ENCODE data around the gene FYCO1. TPM values are rescaled to one million over a fixed set of nuclear protein-coding genes. Genes with fewer than 3 reads are reported as not detected.

The FYCO1 gene
- polyA plus RNA-seq, 1 experiment, result 14.2 TPM

GRCh38 chr3:45960289-45960688 lies 35.3 kb downstream of the FYCO1 start:
- no peak overlapping the region for H3K4me3 ChIP-seq (ENCODE audit: low read depth, low read length)
- ChIA-PET POLR2A (no interaction called here), CTCF (interaction anchor here (1.1 to 1.6 kb wide), 2 partner anchors 9 to 13 kb away, joined by 4 to 5 read pairs; no protein-coding TSS in a partner anchor)
- TF ChIP-seq CTCF (IDR thresholded peaks at IDR 0.05; ENCODE audit: insufficient read depth, low read depth, low read length), result no peak
- H3K27me3 ChIP-seq (ENCODE audit: control insufficient read depth, insufficient read depth, low read length), result no peaks in the 10 kb centered on the region
- no peak for DNase-seq (ENCODE audit: low read depth)
- H3K36me3 ChIP-seq (ENCODE audit: control insufficient read depth, insufficient read depth, low read length), result peaks cover 40% of the 10 kb centered on the region

GRCh38 chr3:45959201-45959600 lies 36.4 kb downstream of the FYCO1 start:
- H3K27me3 ChIP-seq (ENCODE audit: control insufficient read depth, insufficient read depth, low read length), result no peaks in the 10 kb centered on the region
- no peak for DNase-seq (ENCODE audit: low read depth)
- TF ChIP-seq CTCF (IDR thresholded peaks at IDR 0.05; ENCODE audit: insufficient read depth, low read depth, low read length), result no peak
- CTCF ChIA-PET, result interaction anchor here (0.8 to 1.9 kb wide), 5 partner anchors 8 to 119 kb away, joined by 3 to 8 read pairs (median 5); no protein-coding TSS in a partner anchor
- no peak overlapping the region for H3K4me3 ChIP-seq (ENCODE audit: low read depth, low read length)
- peaks cover 43% of the 10 kb centered on the region for H3K36me3 ChIP-seq (ENCODE audit: control insufficient read depth, insufficient read depth, low read length)
- POLR2A ChIA-PET, result no interaction called here

- POLR2A ChIA-PET, result no interaction called here
- peak; percentile 57 for DNase-seq (ENCODE audit: low read depth)
- no peak for TF ChIP-seq CTCF (IDR thresholded peaks at IDR 0.05; ENCODE audit: insufficient read depth, low read depth, low read length)
- no peak overlapping the region for H3K4me3 ChIP-seq (ENCODE audit: low read depth, low read length)
- H3K36me3 ChIP-seq (ENCODE audit: control insufficient read depth, insufficient read depth, low read length), result peaks cover 43% of the 10 kb centered on the region
- CTCF ChIA-PET, result interaction anchor here (0.8 to 1.9 kb wide), 6 partner anchors 8 to 119 kb away, joined by 3 to 8 read pairs (median 3); no protein-coding TSS in a partner anchor
- H3K27me3 ChIP-seq (ENCODE audit: control insufficient read depth, insufficient read depth, low read length), result no peaks in the 10 kb centered on the region
Measured at GRCh38 chr3:45958321-45958791, 37.3 kb downstream of the FYCO1 start.

GRCh38 chr3:45957586-45957985 lies 38.0 kb downstream of the FYCO1 start:
- peaks cover 41% of the 10 kb centered on the region for H3K36me3 ChIP-seq (ENCODE audit: control insufficient read depth, insufficient read depth, low read length)
- no peak for TF ChIP-seq CTCF (IDR thresholded peaks at IDR 0.05; ENCODE audit: insufficient read depth, low read depth, low read length)
- POLR2A ChIA-PET, result no interaction called here
- no peak for DNase-seq (ENCODE audit: low read depth)
- no peak overlapping the region for H3K4me3 ChIP-seq (ENCODE audit: low read depth, low read length)
- CTCF ChIA-PET, result interaction anchor here (0.9 to 1.9 kb wide), 5 partner anchors 9 to 117 kb away, joined by 3 to 6 read pairs (median 3); no protein-coding TSS in a partner anchor
- no peaks in the 10 kb centered on the region for H3K27me3 ChIP-seq (ENCODE audit: control insufficient read depth, insufficient read depth, low read length)

GRCh38 chr3:45955706-45956105 lies 39.9 kb downstream of the FYCO1 start:
- POLR2A ChIA-PET, result no interaction called here
- no peak for TF ChIP-seq CTCF (IDR thresholded peaks at IDR 0.05; ENCODE audit: insufficient read depth, low read depth, low read length)
- DNase-seq (ENCODE audit: low read depth), result no peak
- CTCF ChIA-PET, result interaction anchor here (1.0 kb wide), 1 partner anchor 25 kb away, joined by 4 read pairs; no protein-coding TSS in a partner anchor
- Histone ChIP-seq H3K36me3 (ENCODE audit: control insufficient read depth, insufficient read depth, low read length) (peaks cover 48% of the 10 kb centered on the region), H3K4me3 (ENCODE audit: low read depth, low read length) (no peak overlapping the region), H3K27me3 (ENCODE audit: control insufficient read depth, insufficient read depth, low read length) (no peaks in the 10 kb centered on the region)

All from BJ (cell line).